Mesothelial cell of epicardium (in vitro differentiated cells): ENCODE data around the gene CXCL14. TPM values are rescaled to one million over a fixed set of nuclear protein-coding genes. Genes with fewer than 3 reads are reported as not detected.

ENCODE experiments used
- DNase-seq, 2 experiments: peaks; one replicate each; pipeline ENCODE4 v3.0.0; 2021; ENCODE audit warnings: low spot score in 2 of 2; ENCODE audit not compliant: unreplicated experiment in 2 of 2
- H3K27ac Mint-ChIP-seq: 2 replicates; pipeline ENCODE4 v1.8.0; 2021; ENCODE audit warnings: mixed read lengths
- H3K27me3 Mint-ChIP-seq: 2 replicates; pipeline ENCODE4 v1.8.0; 2021; ENCODE audit warnings: low read depth, mixed read lengths
- H3K36me3 Mint-ChIP-seq: 2 replicates; pipeline ENCODE4 v1.8.0; 2021; ENCODE audit warnings: mixed read lengths
- H3K4me1 Mint-ChIP-seq: 2 replicates; pipeline ENCODE4 v1.8.0; 2021; ENCODE audit warnings: mixed read lengths
- H3K4me3 Mint-ChIP-seq: 2 replicates; pipeline ENCODE4 v1.8.0; 2021; ENCODE audit warnings: mild to moderate bottlenecking, moderate library complexity, mixed read lengths
- H3K9me3 Mint-ChIP-seq: 2 replicates; pipeline ENCODE4 v1.8.0; 2021; ENCODE audit warnings: mixed read lengths
- total RNA-seq: library from RNA; stranded (reverse); gene quantifications from 3 replicates; pipeline ENCODE4 v1.2.1, GENCODE V29; 2021
- TF ChIP-seq, protein P1 (sequence below): fragments of 200-600 bp; sonication (generic); IDR thresholded peaks from one replicate; pipeline ENCODE4 v1.5.0; 2021; ENCODE audit warnings: antibody characterized with exemption; ENCODE audit not compliant: unreplicated experiment

The CXCL14 gene
- total RNA-seq, 1 donor from 2014 or later: 56.5 TPM

DNA sequence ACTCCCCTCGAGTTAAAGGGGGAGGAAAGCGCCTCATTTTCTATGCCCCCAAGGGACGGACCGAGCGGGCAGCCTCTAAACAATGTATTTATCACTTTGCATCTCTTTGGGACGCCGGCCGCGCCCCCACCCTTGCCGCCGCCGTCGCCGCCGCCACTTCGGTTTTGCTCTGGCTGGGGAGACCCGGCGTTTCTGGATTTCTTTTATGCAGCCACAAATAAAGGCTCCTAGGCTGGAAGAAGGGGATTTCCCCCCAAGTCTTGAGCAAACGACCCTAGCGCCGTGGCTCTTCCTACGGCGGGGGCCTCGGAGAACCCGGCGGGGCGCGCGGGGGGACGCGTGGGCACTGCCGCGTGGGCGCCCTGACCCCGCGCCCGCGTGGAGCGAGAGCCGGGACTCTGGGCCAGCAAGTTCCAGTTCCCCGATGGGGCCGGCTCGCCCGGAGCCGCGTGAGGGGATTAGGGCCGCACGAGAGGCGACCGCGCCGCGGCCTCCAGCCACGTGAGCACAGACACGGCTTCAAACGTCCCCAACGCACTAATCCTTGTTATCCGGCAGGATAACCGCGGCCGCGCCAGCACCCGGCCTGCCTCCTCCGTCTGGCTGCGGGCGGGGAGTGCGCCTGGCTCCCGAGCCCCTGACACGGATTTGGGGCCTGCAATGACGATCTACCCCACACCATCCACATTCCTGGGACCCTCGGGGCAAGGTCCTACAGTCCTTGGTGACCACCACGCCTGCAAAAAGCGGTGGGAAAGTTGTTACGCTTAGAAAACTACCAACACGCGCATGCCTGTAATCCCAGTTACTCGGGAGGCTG, 35.1 kb downstream of the CXCL14 start:
- H3K9me3 Mint-ChIP-seq: no peaks in the 10 kb centered on the region
- peak overlapping the region; percentile 63 for H3K4me3 Mint-ChIP-seq
- peaks cover 18% of the 10 kb centered on the region for H3K4me1 Mint-ChIP-seq
- H3K27ac Mint-ChIP-seq: no peak overlapping the region
- no peak for DNase-seq
- TF ChIP-seq, protein P1, sequence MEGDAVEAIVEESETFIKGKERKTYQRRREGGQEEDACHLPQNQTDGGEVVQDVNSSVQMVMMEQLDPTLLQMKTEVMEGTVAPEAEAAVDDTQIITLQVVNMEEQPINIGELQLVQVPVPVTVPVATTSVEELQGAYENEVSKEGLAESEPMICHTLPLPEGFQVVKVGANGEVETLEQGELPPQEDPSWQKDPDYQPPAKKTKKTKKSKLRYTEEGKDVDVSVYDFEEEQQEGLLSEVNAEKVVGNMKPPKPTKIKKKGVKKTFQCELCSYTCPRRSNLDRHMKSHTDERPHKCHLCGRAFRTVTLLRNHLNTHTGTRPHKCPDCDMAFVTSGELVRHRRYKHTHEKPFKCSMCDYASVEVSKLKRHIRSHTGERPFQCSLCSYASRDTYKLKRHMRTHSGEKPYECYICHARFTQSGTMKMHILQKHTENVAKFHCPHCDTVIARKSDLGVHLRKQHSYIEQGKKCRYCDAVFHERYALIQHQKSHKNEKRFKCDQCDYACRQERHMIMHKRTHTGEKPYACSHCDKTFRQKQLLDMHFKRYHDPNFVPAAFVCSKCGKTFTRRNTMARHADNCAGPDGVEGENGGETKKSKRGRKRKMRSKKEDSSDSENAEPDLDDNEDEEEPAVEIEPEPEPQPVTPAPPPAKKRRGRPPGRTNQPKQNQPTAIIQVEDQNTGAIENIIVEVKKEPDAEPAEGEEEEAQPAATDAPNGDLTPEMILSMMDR: no peak
- H3K27me3 Mint-ChIP-seq: peaks cover 98% of the 10 kb centered on the region
- no peaks in the 10 kb centered on the region for H3K36me3 Mint-ChIP-seq

DNA sequence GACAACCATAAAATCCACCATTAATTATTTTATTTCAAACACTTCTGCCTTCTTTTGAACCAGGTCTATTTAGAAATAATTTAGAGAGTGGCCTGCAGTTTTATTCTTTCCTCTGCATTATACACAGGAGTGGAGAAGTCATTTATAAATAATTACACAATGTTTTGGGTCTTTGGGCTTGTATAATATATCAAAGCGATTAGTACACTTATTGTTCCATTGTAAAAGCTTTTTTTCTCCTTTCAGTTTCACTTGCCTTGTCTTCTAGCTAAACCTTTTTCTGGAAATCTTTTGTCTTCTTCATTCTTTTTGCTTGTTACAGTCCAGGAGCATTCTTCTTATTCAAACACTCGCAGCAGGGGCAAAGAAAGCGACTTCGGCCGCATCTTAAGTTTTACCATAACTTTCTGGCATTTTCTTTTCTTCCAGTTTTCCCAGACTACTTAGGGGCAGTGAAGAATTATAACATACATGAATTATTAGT, 35.7 kb downstream of the CXCL14 start:
- Mint-ChIP-seq H3K27me3 (peaks cover 98% of the 10 kb centered on the region), H3K4me1 (peaks cover 18% of the 10 kb centered on the region), H3K36me3 (no peaks in the 10 kb centered on the region), H3K4me3 (peak overlapping the region; percentile 35), H3K9me3 (peaks cover under 1% of the 10 kb centered on the region), H3K27ac (no peak overlapping the region)
- no peak for DNase-seq
- TF ChIP-seq, protein P1: no peak

DNA sequence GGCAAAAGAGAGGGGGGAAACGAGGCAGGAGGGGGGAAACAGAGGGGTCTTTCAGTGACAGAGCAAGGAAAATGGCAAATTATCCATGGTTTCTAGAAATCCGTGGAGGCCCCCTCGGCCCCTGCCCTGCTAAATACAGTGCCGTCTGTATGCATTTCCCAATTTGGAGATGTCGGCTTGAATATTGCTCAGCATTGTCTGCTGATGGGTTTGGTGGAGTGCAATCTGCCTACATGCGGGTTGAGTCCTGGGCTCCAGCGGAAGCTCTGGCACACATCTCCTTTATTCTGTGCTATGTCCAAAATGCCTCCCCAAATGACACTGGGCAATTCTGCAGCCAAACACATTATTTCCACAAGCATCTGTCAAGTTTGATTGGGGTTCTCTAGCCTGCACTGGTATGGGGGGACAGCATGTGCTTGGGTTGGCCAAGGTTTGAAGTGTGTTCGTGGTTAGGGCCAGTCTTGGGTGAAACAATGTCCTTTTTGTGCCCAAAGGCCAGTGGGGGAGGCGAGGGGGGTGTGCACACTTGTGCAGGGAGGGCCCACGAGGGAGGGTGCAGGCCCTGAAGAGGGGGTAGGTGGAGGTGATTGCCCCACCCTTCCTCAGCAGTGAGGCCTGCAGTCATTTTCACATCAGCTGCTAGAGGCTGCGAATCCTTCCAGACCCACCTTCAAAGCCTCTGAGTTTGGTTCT, 36.8 kb downstream of the CXCL14 start:
- Mint-ChIP-seq H3K4me1 (peaks cover 18% of the 10 kb centered on the region), H3K27ac (no peak overlapping the region), H3K9me3 (peaks cover 4% of the 10 kb centered on the region), H3K36me3 (no peaks in the 10 kb centered on the region), H3K27me3 (peaks cover 98% of the 10 kb centered on the region), H3K4me3 (no peak overlapping the region)
- no peak for DNase-seq
- TF ChIP-seq, protein P1: no peak

DNA sequence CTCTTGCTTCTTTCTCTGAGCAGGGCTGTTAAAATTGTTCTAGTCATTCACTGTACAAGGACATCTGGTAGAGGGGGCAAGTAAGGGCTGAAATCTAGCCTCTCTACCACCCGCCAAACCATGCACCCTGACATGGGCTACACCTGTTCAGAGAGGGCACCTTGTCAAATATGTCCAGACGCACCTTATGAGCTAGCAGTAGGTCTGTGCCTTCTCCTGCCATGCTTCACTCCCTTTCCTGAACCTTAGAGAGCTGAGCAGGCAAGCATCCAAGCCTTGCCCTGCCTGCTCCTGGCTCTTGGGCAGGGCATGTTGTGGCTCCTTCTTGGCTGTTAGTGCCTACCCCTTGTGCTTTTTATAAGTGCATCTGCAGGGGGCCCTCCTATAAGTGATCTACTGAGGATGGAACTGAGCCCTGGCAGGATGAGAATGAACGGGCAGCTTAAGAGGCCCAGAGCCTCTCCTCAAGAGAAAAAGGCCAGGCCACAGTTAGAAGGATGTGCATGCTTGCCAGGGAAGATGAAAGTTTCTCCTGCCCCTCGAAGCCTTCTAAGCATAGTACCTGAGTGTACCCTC, 39.3 kb downstream of the CXCL14 start:
- Mint-ChIP-seq H3K36me3 (no peaks in the 10 kb centered on the region), H3K27me3 (peaks cover 98% of the 10 kb centered on the region), H3K4me3 (no peak overlapping the region), H3K27ac (no peak overlapping the region), H3K4me1 (peaks cover 17% of the 10 kb centered on the region), H3K9me3 (peaks cover 4% of the 10 kb centered on the region)
- DNase-seq: no peak
- TF ChIP-seq, protein P1: no peak

DNA sequence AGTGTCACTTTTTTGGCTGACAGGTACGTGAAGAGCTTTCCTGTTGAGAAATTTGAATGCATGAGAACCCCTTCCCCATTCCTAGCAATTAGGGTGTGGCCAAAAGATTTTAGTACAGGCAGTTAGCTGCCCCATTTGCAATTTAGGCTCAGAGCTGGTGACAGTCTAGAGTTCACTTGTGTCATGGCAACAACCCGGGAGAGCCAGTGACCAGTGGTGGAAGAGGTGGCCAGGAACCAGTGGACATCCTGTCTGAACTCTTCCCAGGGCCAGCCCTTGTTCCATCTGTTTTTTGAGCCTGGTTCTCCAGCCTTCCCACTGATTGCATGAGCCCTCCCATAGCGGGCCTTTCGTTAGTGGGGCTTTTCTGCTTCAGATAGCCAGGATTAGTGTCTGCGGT, 40.5 kb downstream of the CXCL14 start:
- H3K4me3 Mint-ChIP-seq: no peak overlapping the region
- DNase-seq: no peak
- peaks cover 99% of the 10 kb centered on the region for H3K27me3 Mint-ChIP-seq
- peaks cover 4% of the 10 kb centered on the region for H3K9me3 Mint-ChIP-seq
- TF ChIP-seq, protein P1: no peak
- H3K27ac Mint-ChIP-seq: no peak overlapping the region
- H3K36me3 Mint-ChIP-seq: no peaks in the 10 kb centered on the region
- H3K4me1 Mint-ChIP-seq: peaks cover 11% of the 10 kb centered on the region
